GM10847 (cell line): ENCODE measurements around the gene PPP2R2C.

Source experiments
- POLR2A ChIP-seq: IDR thresholded peaks from 2 replicates; pipeline ENCODE4 v1.6.1; 2011; ENCODE audit not compliant: insufficient read length; ENCODE audit errors: extremely low read depth

The PPP2R2C gene

GRCh38 chr4:6437826-6438238 is 34.6 kb downstream of the PPP2R2C start:
- TF ChIP-seq POLR2A = no peak

- no peak for TF ChIP-seq POLR2A
Observed at GRCh38 chr4:6435010-6435409, 37.4 kb downstream of the PPP2R2C start.

GRCh38 chr4:6430927-6431326 is 41.5 kb downstream of the PPP2R2C start:
- TF ChIP-seq POLR2A = no peak

DNA sequence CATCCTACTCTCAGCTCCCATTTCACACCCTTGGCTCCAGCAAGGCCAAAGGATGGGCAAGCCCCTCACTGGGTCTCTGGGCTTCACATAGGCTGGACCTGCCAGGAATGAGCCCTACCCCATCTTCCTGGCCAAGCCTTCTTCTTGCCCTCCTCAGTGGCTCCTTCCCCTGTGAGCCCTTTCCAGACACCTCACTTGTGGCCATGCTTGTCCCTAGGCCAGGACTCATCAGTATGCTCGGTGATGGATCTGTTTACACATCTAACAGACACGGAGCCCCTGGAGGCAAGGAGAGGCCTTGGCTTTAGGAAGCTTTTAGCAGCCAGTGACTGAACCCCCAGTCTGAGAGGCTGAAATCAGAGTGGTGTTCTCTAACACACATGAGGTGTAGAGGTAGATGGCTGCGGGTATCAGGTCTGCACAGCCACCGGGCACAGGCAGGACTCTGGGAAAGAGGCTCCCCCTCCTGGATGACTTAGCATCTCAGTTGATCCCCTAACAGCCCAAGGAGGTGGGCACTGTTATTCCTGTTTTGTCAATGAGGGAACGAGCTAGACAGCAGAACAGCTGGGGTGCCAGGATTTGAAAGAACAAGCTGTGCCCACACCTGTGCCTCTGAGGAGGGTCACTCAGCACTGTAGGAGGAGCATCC is 44.8 kb downstream of the PPP2R2C start:
- TF ChIP-seq POLR2A = no peak

GRCh38 chr4:6426571-6427438 is 45.6 kb downstream of the PPP2R2C start:
- TF ChIP-seq POLR2A = no peak

- no peak for TF ChIP-seq POLR2A
Observed at GRCh38 chr4:6425911-6426310, 46.5 kb downstream of the PPP2R2C start.

GRCh38 chr4:6425336-6425735 is 47.1 kb downstream of the PPP2R2C start:
- TF ChIP-seq POLR2A = no peak

GRCh38 chr4:6424425-6424824 is 48.0 kb downstream of the PPP2R2C start:
- no peak for TF ChIP-seq POLR2A

GRCh38 chr4:6423575-6423974 is 48.8 kb downstream of the PPP2R2C start:
- no peak for TF ChIP-seq POLR2A

GRCh38 chr4:6422866-6423265 is 49.5 kb downstream of the PPP2R2C start:
- TF ChIP-seq POLR2A = no peak

DNA sequence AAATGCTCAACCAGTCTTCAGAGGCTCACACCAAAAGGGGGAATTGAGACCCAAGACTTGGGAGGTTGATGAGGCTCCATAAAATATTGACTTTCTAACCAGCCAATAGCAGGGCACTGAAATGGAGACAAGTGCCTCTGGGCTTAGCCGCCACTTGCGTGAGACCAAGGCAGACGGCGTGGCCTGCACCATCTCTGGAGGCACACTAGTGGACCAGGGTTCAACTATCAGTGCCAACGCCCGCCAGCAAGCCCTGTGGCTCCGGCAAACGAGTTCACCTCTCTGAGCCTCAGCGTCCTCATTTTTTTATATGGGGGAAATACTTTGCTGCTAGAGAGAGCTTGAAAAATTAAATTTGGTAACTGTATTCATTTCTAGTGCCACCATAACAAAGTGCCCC is 50.3 kb downstream of the PPP2R2C start:
- TF ChIP-seq POLR2A = no peak

- TF ChIP-seq POLR2A = no peak
Observed at GRCh38 chr4:6421397-6421796, 51.0 kb downstream of the PPP2R2C start.

DNA sequence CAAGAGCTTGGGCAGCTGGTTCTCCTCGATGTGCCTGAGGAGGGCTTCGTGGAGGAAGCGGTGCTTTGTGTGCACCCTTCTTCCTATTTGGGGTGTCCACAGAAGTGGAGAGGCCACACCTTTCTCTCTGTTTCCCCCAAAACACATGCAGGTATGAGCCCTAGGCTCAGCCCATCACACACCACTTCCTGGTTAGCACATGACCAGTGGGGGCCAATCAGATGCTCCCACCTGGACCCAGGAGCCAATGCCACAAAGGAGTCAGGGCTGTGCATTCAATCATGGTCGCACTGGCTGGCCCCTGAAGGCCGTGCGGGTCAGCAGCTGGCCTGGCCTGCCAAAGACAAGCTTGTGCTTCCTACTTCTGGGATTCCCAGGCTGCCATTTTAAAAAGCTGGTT is 51.4 kb downstream of the PPP2R2C start:
- no peak for TF ChIP-seq POLR2A

- no peak for TF ChIP-seq POLR2A
Observed at GRCh38 chr4:6420036-6420435, 52.4 kb downstream of the PPP2R2C start.

DNA sequence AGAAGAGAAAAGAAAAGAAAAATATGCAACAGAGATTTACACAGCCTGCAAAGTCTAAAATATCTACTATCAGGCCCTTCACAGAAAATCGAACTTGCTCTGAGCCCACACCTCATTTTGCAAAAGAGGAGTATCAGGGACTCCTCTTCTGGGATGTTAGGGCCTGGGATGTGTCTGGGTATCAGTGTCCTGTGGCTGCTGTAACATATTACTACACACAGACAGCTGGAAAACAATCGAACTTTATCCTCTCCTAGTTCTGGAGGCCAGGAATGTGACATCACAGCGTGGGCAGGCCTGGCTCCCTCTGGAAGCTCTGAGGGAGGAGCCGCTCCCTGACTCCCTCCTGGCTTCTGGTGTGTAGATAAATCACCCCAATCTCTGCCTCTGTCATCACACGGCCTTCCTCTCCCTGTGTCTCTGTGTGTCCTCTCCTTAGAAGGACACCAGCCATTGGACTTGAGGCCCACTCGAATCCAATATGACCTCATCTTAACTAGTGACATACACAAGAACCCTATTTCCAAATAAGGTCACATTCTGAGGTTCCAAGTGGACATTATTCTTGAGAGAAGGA is 52.9 kb downstream of the PPP2R2C start:
- no peak for TF ChIP-seq POLR2A

DNA sequence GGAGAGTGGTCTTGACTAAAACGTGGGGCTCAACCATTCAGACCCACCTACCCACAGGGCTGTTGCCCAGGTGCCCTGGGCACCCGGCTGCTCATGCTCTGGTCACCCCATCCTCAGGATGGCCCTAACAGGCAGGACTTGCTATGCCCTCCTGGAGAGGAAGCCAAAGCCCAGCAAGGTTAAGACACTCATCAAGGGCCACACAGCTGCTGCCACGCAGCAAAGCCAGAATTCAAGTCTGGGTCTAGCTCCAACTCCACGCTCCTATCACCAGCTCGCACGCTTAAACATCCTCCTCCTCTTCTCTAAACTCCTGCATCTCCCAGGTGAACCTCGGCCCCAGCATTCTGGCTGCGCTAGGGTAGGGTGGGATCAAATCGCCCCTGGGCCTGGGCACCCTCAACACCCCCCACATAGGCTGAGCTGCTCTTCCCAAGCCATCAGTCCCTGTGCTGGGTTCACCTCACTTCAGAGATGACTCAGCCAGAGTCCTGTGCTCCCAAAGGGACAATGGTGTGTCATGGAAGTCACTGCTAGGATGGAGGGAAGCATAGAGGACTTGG is 54.1 kb downstream of the PPP2R2C start:
- no peak for TF ChIP-seq POLR2A
